VCaP (cell line): ENCODE results near the gene SSR4.

Experiments
- H3K27ac ChIP-seq: fragments of 450-650 bp; 2 replicates; pipeline ENCODE4 v1.5.1; 2017
- CTCF ChIP-seq: fragments of 450-650 bp; conservative IDR thresholded peaks from 2 replicates; pipeline ENCODE4 v1.5.1; 2017; ENCODE audit warnings: mild to moderate bottlenecking, moderate library complexity

SSR4 gene

GRCh38 chrX:153831429-153832150, 37.1 kb downstream of the SSR4 start:
- no peak for TF ChIP-seq CTCF
- no peak overlapping the region for H3K27ac ChIP-seq

GRCh38 chrX:153832728-153833127, 38.3 kb downstream of the SSR4 start:
- no peak overlapping the region for H3K27ac ChIP-seq
- no peak for TF ChIP-seq CTCF

GRCh38 chrX:153836921-153837320, 42.5 kb downstream of the SSR4 start:
- H3K27ac ChIP-seq: no peak overlapping the region
- TF ChIP-seq CTCF: no peak

GRCh38 chrX:153844509-153845082, 50.1 kb downstream of the SSR4 start:
- no peak overlapping the region for H3K27ac ChIP-seq

GRCh38 chrX:153845195-153845594, 50.7 kb downstream of the SSR4 start:
- no peak for TF ChIP-seq CTCF
- H3K27ac ChIP-seq: no peak overlapping the region

More at GRCh38 chrX:153844509-153845082, 50.1 kb downstream of the SSR4 start:
- TF ChIP-seq CTCF: no peak

- no peak overlapping the region for H3K27ac ChIP-seq
- TF ChIP-seq CTCF: no peak
These were observed 51.4 kb downstream of the SSR4 start for GRCh38 chrX:153845842-153846241.
